ENCODE data around the gene CIB2.

Gene CIB2

DNA sequence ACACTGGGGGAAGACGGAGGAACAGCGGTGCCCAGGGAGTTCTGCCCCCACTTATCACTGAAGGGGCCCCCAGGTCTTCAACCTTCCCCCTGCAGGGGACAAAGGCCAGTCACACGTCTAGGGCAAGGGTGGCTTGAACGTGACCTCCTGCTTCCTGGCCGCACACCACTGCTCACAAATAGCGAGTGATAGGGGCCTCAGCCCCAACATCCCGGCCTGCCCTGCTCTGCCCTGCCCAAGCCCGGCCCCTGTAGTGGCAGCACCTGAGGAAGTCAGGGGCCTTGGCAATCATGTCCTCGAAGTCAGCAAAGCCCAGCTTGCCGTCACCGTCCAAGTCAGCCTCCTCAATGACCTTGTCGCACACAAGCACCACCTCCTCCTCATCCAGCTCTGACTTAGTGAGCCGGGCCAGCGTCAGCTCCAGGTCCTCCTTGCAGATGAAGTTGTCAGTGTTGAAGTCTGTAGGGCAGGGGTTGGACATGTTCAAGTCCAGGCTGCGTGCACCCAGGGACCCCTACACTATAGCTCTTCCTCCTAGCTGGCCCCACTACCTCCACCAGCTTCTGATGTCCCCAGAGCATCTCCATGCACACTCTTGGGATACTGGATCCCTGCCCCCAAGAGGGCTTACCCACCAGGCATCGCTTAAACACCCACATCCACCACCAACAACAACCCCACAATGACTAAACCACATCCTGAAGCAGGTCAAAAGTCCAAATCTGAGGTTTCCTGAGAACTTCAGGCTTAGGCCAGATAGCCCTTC is 25.6 kb downstream of the CIB2 start:
- DNase-seq, result no peak

DNA sequence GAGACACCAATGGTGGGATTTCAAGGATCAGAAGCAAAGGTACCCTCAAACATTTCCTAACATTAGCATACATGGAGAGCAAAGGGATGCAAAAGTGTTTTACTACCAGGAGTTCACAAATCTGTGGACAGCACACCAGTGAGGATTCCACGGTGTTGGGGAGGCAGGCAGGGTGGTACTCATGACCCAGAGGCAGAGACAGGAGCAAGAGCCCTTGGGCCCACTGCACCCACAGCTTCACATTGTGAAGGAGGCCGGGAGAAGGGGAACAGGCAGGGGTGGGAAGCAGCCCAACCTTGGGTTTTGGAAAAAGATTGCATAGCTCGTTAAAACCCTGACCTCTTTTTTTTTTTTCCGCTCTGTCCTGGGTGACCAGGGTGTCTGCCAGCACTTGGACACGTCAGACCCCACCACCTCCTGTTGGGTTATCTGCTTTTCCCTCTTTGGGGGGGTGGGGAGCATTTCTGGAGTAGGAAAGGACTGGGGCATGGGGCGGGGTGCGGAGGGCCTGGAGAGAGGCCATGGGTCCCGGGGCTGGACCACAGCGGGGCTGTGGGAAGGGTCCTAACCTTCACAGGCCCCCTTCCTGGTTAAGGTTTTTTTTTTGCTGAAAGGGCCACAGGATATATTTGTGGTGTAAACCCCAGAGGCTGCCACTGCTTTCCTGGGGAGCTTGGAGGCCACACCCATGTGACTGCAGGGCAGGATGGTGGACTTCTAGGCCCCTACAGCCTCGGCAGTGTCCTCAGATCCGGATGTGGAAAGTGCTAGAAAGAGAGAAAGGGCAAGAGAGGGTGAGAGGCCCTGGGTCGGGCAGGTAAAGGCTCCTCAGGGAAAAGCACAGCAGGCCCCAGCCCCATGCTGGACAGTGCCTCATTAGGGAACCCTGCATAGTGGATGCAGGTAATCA is 26.4 kb downstream of the CIB2 start:
- DNase-seq, result no peak

DNA sequence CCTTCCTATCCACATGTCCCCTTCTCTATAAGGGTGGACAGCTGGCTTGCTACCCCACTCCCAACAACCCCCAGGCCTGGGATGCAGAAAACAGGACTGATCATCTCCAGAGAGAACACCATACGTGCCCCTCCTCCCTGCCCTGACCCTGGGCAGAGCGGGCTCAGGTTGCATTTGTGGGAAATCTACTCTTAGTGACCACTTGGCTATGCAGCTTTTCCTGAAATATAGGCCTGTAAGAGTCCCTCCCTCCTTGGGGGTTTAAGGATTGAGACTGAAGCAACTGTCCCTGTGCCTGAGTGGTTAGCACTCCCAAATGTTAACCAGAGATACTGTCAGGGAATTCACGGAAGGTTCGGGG is 27.1 kb downstream of the CIB2 start:
- no peak for DNase-seq

DNA sequence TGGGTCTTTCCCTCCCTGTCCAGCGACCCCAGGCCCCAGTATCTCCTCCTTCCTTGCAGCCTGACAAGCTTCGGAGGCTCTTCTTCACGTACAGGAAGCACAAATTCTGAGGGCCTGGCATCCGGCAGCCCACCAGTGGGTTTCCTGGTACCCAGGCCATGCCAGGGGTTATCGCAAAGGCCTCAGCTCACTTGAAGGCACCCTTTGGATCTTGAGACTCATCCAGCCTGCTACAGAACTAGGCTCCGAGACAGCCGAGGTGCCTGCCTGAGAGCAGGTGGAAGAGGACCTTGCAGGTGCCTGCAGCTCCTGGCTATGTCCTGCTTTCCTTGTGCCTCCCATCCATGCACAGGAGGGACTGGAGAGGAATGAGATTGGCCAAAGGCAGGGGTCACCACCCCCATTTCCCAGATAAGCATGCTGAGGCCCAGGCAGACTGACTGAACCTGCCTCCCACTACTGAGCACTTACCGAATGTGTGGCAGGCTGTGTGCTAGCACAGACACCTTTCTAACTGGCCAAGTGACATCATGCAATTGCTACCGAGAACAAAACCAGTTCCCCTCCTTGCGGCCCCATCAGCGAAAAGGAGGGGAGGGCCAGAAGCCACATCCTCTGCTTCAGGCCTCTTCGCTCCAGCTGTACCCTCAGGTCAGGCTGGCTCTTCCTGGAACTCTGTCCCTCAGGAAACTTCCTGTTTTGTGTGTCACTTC is 27.7 kb downstream of the CIB2 start:
- DNase-seq, result no peak

DNA sequence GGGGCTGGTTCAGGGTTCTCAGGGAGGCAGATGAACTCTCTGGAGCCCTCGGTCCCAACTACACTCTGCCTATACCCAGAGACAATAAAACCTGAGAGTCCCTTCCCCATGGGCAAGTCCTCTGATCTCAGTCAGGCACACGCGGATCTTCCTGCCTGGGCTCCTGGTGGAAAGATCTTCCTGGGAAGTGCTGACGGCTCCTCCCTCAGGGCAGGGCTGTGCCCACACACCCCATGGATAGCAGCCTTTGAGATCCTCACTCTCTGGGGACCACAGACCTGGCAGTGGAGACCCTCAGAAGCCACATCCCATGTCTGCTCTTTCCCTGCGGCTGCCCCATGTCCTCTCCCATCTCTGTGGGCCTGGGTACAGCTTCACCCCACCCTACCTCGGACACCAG is 28.5 kb downstream of the CIB2 start:
- DNase-seq, result no peak

DNA sequence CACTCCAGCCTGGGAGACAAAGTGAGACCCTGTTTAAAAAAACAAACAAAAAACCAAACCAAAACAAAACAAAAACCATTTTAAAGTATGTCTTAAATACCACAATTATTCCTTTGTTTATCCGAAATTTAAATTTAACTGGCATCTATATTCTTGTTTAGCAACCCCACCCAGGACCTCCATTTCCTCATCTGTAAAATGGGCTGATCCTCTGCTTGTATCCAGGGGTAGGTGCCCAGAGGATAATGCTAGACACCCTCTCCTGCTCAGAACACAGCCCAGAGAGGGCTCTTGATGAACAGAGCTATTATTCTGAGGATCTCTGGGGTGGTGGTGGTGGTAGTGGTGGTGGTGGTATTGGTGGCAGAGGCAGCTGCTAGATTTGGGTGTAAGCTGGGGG is 29.0 kb downstream of the CIB2 start:
- DNase-seq, result no peak

DNA sequence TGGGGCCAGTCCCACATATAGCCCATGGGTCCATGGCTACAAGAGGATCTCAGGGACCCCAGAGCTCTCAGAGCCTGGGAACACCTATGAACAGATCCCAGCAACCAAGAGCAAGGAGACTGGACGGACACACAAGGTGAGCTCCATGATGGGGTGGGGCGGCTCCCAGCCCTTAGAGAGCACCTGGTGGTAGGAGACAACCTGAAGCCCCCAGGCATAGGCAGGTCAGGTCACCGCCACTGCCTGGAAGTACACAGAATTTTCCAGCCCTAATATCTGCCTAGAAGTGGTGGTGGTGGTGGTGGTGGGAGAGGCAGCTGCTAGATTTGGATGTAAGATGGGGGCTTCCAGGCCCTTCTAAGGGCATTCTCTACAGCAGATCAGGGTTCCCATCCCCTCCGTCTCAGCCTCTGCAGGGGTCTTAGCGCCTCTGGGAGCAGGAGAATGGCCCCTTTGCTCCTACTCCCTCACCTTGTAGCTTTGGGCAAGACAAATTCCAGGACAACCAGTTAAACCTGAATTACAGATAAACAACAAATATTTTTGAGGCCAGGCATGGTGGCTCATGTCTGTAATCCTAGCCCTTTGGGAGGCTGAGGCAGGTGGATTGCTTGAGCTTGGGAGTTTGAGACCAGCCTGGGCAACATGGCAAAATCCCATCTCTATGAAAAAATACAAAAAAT is 29.7 kb downstream of the CIB2 start:
- no peak for DNase-seq

DNA sequence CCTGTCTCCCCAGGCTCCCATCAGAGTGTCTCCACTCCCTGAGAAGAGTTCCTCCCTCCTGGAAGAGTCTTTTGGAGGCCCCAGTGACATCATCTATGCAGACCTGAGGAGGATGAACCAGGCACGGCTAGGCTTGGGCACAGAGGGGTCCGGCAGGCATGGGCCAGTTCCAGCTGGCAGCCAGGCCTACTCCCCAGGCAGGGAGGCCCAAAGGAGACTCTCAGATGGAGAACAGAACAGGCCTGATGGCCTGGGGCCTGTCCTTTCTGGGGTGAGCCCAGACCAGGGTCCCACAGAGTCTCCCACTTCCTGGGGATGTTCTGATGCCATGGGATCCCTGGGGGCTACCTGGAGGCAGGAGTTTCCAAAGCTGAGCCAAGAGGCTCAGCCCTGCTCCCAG is 30.4 kb downstream of the CIB2 start:
- DNase-seq, result no peak

DNA sequence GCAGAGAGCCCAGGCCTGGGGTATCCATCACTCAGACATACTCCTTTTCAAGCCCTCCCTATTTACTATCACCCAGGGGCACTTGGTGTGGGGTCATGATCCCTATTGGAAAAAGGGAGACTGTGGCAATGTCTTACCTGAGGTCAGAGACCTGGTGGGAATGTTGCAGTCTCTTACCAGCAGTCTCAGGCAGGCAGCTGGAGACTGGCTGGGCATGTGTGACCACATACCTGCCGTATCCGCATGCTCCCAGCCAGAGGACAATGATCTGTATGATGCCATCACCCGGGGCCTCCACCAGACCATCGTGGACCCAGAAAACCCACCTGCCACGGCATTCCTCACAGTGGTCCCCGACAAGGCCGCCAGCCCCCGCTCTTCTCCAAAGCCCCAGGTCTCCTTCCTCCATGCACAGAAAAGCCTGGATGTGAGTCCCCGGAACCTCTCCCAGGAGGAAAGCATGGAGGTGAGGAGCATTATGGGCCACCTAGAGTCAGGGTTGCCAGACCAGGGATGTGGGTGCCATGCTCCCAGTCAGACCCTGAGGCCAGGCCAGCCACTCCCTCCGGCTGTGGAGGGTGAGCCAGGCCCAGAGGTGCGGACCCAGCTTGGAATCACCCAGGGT is 33.0 kb downstream of the CIB2 start:
- DNase-seq, result no peak

DNA sequence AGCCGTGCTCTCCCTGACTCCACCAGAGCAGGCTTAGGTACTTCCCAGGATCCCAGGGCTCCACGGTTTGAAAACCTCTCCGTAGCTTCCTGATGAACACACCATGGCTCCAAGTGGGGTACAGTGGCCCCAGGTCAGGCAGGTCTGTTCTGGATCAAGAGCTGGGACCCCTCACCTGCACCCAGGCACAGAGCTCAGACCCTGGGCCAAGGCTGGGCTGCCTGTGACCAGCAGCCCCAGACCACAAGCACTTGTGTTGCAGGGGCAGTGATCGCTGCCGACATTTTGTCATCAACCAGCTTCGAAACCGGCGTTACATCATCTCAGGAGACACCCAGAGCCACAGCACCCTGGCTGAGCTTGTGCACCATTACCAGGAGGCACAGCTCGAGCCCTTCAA is 33.6 kb downstream of the CIB2 start:
- no peak for DNase-seq

DNA sequence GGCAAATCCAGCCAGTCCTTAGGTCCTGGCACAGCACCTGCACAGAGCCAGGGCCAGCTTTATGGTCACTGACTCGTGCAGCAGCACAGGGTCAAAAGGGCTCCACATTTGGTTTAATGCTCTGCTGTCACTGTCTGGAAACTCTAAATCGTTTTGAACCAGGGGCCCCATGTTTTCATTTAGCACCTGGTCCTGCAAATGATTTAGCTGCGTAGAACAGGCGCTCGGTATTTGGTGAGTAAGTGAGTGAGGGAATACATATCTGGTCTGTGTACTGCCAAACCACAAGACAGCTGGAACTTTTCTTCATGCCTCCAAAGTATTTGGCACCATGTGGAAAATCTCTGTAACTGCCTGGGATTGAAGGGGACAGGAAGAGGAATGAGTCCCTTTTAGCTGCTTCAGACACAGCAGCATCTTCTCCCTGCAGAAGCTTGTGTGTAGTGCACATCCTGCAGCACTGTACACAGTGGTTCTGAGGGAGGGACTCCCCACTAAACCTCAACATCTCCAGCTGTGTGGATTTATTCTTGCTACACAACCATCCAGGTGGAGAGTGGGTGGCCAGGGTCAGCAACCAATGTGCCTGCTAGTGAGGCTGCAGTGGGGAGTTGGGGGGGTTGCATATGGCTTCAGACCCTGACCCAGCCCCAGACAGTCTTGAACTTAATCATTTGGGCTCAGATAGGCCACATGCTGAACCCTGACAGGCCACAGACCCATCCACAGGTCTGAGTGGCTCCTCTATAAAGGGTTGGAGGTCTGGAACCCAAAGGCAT is 37.8 kb downstream of the CIB2 start:
- DNase-seq, result peak; percentile 69

DNA sequence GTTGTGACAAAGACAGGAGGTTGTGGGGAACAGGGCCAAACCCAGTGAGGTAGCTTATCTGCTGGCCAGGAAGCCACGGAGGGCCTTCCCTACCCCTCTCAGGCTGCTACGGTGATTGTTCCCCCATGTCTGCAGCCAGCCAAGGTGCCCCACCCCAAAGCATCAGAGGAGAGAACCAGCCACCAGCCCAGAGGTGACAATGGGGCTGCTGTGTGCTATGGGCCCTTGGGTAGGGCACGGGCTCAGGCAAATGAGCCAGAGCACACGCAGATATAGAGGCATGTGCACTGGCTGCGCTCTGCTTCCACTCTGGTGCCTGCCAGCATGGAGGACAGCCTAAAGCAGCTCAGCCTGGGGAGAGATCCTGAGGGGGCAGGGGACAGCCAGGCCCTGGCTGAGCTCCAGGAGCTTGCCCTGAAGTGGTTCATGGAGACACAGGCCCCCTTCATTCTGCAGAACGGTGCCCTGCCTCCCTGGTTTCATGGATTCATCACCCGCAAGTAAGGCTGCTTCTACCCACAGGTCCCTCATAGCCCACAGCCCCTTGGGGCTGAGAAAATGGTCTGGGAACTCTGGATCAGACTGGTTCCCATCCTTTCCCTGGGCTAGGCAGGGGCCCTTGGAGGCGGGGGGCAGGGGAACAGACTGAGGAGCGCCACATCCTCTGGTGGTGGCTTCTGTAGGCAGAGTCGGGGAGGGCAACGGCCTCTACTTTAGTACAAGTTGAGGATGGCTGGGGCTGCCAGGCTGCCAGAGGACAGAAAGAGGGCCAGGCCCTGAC is 38.8 kb downstream of the CIB2 start, which contains the start of gene SH2D7:
SH2D7 (plus strand) TSS at position 301 of the 781 bp plus-strand sequence; CDS start at position 325, 24 bp downstream.
- no peak for DNase-seq

DNA sequence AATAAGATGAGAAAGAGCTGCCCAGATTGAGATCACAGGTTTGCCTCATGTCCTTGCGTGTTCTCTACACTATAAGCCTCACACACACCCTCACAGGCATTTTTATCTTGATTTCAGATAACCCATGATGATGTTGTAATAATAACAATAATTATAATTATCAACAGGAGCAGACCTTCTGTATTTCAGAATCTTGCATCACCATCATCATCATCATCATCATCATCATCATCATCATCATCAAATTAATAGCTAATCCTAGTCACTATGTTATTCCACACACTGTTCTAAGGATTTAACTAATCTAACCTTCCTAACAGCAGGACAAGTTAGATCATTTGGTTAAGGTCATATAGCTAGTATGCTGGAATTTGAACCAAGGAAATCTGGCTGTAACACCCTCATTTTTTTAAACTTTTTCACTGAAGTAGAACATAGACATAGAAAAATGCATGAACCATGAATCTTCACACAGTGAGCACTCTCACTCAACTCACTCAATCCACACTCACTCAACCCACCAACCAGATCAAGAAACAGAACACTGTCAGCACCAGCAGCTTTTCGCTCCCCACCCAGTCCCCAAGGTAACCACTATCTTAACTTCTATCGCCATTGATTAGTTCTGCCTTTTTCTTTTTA is 40.7 kb downstream of the CIB2 start:
- DNase-seq, result no peak

DNA sequence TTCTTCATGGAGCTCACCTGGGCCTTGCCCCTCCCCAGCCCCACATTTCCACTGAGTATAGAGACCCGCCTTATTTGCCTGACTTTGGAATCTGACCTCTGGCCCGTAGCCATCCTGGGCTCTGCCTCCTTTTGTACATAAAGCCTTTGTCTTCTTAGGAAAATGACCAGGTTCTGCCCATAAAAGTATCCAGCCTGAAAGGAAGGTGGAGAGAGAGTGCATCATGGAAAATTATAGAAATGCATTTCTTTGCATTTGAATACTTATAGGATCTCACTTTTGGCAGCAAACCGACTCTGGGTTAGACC is 42.5 kb downstream of the CIB2 start:
- DNase-seq, result no peak

DNA sequence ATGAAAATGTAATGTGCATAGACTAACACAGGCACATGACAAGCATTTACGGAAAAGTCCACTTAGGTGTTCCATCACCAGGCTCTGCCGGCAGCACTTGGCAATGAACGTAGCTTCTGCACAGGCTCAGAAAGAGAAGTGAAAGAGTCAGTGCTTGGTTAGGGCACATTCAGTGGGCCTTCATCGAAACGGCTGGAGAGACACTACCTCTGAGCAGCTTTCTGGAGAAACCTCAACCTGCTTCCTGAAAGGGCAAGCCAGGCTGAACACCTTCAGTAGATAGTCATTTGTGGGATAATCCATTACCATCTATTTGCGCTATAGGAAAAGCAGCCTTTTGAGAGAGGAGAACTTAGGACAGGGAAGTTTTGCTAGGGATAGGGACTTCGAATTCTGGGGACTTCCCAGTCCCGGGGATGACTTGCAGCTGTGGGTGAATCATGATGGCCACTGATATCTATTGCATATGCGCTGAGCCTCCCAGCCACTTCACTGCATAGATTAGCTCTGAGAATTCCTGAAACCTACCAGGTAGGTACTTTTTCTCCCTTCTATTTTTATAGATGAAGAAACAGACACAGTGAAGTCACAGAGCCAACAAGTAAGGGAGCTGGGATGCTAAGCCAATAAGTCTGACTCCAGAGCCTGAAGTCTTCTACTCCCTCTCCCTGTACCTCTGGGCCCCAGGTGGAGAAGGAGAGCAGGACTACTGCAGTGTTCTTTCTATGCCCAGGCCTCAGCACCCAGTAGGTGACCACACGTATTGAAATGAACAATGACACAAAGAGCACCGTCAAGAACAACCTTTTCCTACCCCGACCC is 43.1 kb downstream of the CIB2 start:
- DNase-seq, result no peak

DNA sequence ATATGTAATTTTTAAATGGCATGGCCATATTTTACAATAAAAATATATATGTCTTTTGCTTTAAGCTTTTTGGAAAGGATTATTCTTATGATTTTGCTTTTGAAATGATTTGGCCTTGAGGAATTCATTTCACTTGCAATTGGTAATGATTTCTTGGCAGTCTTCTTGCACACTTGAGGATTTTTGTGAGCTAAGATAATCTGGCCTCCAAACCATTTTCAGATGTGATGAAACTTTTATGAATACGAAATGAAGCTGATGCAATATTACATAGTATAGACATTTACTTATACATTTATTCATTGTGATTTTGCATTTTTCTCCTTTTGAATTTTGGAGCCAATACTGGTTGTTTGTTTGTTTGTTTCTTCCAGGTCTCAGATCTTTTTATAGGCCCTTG is 45.3 kb downstream of the CIB2 start:
- peak; percentile 56 for DNase-seq

DNA sequence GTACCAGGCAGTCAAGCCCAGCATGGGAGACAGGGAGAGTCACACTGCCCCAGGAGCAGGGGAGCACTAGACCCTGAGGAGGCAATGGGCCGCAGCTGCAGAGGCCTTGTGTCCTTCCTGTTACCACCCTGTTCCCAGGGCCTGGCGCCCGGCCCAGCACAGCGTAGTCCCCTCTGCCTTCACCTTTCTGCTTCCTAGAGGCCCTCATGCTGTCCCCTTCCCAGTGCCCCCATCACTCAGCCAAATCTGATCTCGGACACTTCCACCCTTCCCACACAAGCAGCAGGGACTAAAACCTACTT is 46.8 kb downstream of the CIB2 start:
- DNase-seq, result no peak

DNA sequence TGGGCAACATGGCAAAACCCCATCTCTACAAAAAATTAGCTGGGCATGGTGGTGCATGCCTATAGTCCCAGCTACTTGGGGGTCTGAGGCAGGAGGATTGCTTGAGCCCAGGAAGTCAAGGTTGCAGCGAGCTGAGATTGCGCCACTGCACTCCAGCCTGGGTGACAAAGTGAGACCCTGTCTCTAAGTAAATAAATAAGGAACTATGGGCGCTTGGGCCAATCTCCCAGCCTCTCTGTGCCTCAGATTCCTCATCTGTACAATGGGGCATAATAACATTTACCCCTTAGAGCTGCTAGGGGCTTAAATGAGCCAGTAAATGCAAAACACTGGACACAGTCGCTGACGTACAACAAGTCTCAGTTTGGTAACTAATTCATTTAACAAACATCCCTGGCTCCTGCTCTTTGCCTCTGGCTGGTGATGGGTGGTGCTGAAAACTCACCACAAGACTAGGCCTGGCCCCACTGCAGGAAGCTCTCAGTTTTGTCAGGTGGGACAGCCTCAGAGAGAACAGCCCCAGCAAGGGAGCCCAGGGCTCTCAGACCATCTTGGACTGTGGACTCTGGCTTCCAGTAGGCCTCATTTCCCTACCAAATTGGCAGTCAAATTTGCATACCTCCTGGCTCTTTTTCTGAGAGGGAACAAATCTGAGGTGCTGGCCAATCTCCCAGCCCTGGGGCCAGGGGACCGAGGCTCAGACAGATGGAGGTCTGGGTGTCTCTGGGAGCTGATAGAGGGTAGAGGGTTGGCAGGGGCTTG is 47.4 kb downstream of the CIB2 start:
- no peak for DNase-seq

DNA sequence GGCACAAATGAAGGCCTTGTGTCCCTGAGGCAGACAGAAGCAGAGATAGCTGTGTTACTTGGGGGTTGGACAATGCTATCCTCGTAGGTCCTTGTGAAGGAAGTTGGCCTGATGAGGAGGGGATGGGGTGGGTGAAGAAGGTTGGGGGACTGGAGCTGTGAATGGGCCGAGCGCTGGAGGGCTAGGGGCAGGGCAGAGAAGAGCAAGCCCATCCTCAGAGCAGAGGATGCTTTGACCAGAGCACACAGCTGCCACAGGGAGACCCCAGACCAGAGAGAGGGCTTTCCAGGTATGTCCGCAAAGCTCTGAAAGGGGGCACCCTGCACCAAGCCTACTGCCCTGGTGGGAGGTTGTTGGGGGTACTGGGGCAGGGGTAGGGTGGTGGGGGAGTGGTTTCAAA is 48.1 kb downstream of the CIB2 start:
- DNase-seq, result no peak
